K562 (cell line): ENCODE measurements around the gene RABEPK. TPM values are rescaled to one million over a fixed set of nuclear protein-coding genes. Genes with fewer than 3 reads are reported as not detected.

Source experiments
- ATAC-seq: fragments of 200-7000 bp; cut with Tn5 transposase; 3 replicates; pipeline ENCODE4 v1.9.1; 2020; ENCODE audit warnings: moderate library complexity
- BruUV-seq: library from RNA; stranded (reverse); fragments of 400-500 nt; replicated peaks from 2 replicates; lab custom pipeline; 2021; lab: Mats Ljungman, UMichigan
- CTCF ChIA-PET: fragments of 300-600 bp; formaldehyde crosslinking; extraction: SDS; loops from one replicate; lab custom pipeline; 2021; ENCODE audit warnings: low intra/inter-chr PET ratio; lab: Yijun Ruan, JAX
- POLR2A ChIA-PET: fragments of 300-600, 350-650 bp; sonication (Branson Sonifier 250); formaldehyde crosslinking; extraction: SDS; loops from one replicate; lab custom pipeline; 2021; ENCODE audit warnings: antibody characterized with exemption, inconsistent platforms; lab: Yijun Ruan, JAX
- DNase-seq, 4 experiments: peaks; one replicate each; pipeline versions ENCODE4 v3.0.0 to v3.0.0-alpha.2; 2011 to 2018; ENCODE audit warnings: low spot score in 3 of 4, mixed read lengths in 3 of 4; ENCODE audit errors: extremely low read depth in 1 of 4
- FAIRE-seq: peaks from 2 replicates; lab custom pipeline; 2011; peaks lifted over from hg19 to GRCh38; lab: Jason Lieb, UNC
- H2AFZ ChIP-seq: 2 replicates; pipeline ENCODE4 v1.6.0; 2011; ENCODE audit warnings: low read depth, low read length, control low read depth, inconsistent platforms
- H3K27ac ChIP-seq: fragments of 200-600 bp; 3 replicates; pipeline ENCODE4 v1.8.0; 2011; ENCODE audit warnings: low read depth, mild to moderate bottlenecking, control low read depth, inconsistent platforms, low read length, moderate library complexity, mixed read lengths; ENCODE audit errors: extremely low read depth
- H3K27me3 ChIP-seq, 2 experiments: fragments of 300-600 bp in 1 of 2; 2 replicates in 1 of 2; 3 replicates in 1 of 2; pipeline versions ENCODE4 v1.6.0 to v1.8.0; 2011; ENCODE audit warnings: inconsistent platforms in 2 of 2, low read length in 2 of 2, mild to moderate bottlenecking in 1 of 2, mixed read lengths in 1 of 2, moderate library complexity in 1 of 2; ENCODE audit not compliant: control insufficient read depth in 2 of 2, insufficient read depth in 2 of 2
- H3K36me3 ChIP-seq: fragments of 300-600 bp; 3 replicates; pipeline ENCODE4 v1.8.0; 2011; ENCODE audit warnings: mild to moderate bottlenecking, low read length, inconsistent platforms; ENCODE audit not compliant: control insufficient read depth, insufficient read depth
- H3K4me1 ChIP-seq, 2 experiments: fragments of 200-600 bp in 1 of 2; replicated peaks in 1 of 2; 2 replicates in 1 of 2; 3 replicates in 1 of 2; pipeline versions ENCODE4 v1.5.1 to v1.8.0; 2011; ENCODE audit warnings: inconsistent platforms in 2 of 2, low read length in 2 of 2, mild to moderate bottlenecking in 1 of 2, mixed read lengths in 1 of 2, moderate library complexity in 1 of 2; ENCODE audit not compliant: control insufficient read depth in 2 of 2, insufficient read depth in 2 of 2
- H3K4me2 ChIP-seq: 2 replicates; pipeline ENCODE4 v1.6.1; 2011; ENCODE audit warnings: low read length, control low read depth, inconsistent platforms, mixed read lengths; ENCODE audit not compliant: insufficient read depth
- H3K4me3 ChIP-seq: fragments of 200-600 bp; sonication (generic), shearing (Covaris generic); 2 replicates; pipeline ENCODE4 v1.5.1; 2016; ENCODE audit warnings: control low read depth, inconsistent platforms
- H3K79me2 ChIP-seq: fragments of 200-600 bp; 3 replicates; pipeline ENCODE4 v1.8.0; 2011; ENCODE audit warnings: low read length, inconsistent platforms; ENCODE audit not compliant: control insufficient read depth, insufficient read depth
- H3K9ac ChIP-seq, 2 experiments: 2 replicates each; pipeline versions ENCODE4 v1.6.0 to v1.6.1; 2011; ENCODE audit warnings: low read depth in 2 of 2, low read length in 2 of 2, control low read depth in 1 of 2, inconsistent platforms in 1 of 2, mild to moderate bottlenecking in 1 of 2, mixed read lengths in 1 of 2; ENCODE audit not compliant: insufficient read depth in 1 of 2
- H3K9me1 ChIP-seq: one replicate; pipeline ENCODE4 v1.6.0; 2011; ENCODE audit warnings: inconsistent platforms, mild to moderate bottlenecking, low read length, moderate library complexity; ENCODE audit not compliant: control insufficient read depth, insufficient read depth
- H3K9me3 ChIP-seq: replicated peaks from 2 replicates; pipeline ENCODE4 v1.5.1; 2011; ENCODE audit warnings: low read depth, low read length, inconsistent platforms; ENCODE audit not compliant: control insufficient read depth, insufficient read depth
- H4K20me1 ChIP-seq: replicated peaks from 2 replicates; pipeline ENCODE4 v1.6.1; 2011; ENCODE audit warnings: low read length, inconsistent platforms, mixed read lengths; ENCODE audit not compliant: control insufficient read depth, insufficient read depth
- CCNT2 ChIP-seq: IDR thresholded peaks from 2 replicates; pipeline ENCODE4 v1.6.1; 2011; ENCODE audit warnings: borderline replicate concordance, low read depth, mild to moderate bottlenecking, moderate library complexity, mixed read lengths, low read length; ENCODE audit not compliant: insufficient read length; ENCODE audit errors: extremely low read depth
- FOXA1 ChIP-seq: fragments of 450-650 bp; IDR thresholded peaks from 2 replicates; pipeline ENCODE4 v1.6.1; 2016; ENCODE audit warnings: mild to moderate bottlenecking, borderline replicate concordance
- KLF6 ChIP-seq: fragments of 250-450 bp; sonication (Bioruptor Pico); IDR thresholded peaks from 2 replicates; pipeline ENCODE4 v1.4.0; 2020; ENCODE audit warnings: mild to moderate bottlenecking, moderate library complexity, borderline replicate concordance
- NFRKB ChIP-seq: fragments of 450-650 bp; IDR thresholded peaks from 2 replicates; pipeline ENCODE4 v1.6.1; 2016; ENCODE audit warnings: low read depth
- SP1 ChIP-seq: sonication (generic); formaldehyde crosslinking; IDR thresholded peaks from 2 replicates; pipeline ENCODE4 v1.8.1; 2022; ENCODE audit warnings: mild to moderate bottlenecking, missing genetic modification reagents
- SRF ChIP-seq, 2 experiments: fragments of 250-450, 450-650 bp in 1 of 2; sonication (Bioruptor Pico) in 1 of 2; sonication (generic) in 1 of 2; formaldehyde crosslinking; IDR thresholded peaks; 2 replicates each; pipeline versions ENCODE4 v1.5.0 to v1.5.1; 2020 to 2022; ENCODE audit warnings: mild to moderate bottlenecking in 1 of 2, missing genetic modification reagents in 1 of 2
- TFAP4 ChIP-seq: sonication (generic); formaldehyde crosslinking; IDR thresholded peaks from 2 replicates; pipeline ENCODE4 v1.8.0; 2022; ENCODE audit warnings: missing genetic modification reagents, mild to moderate bottlenecking, moderate library complexity, borderline replicate concordance
- WGBS: fragments of 100-300 bp; shearing (Covaris generic); methylation state at CpG from one replicate; pipeline ENCODE4 v1.1.6; 2016; ENCODE audit warnings: low coverage, mixed read lengths; ENCODE audit not compliant: insufficient coverage; ENCODE audit errors: missing lambda C conversion rate; 5-methylcytosine and 5-hydroxymethylcytosine counted together
- in situ Hi-C: fragments of 300-500 bp; cut with MboI; formaldehyde crosslinking; loops from 4 replicates; pipeline ENCODE4 v1.15.0; 2018; ENCODE audit warnings: inconsistent platforms, mixed read lengths
- intact Hi-C: fragments of 100-400 bp; cut with micrococcal nuclease; formaldehyde crosslinking; loops from 2 replicates; pipeline ENCODE4 v1.14.2; 2022
- polyA plus RNA-seq, 8 experiments: library from polyadenylated mRNA; depleted of rRNA in 4 of 8; stranded (reverse) in 5 of 8; unstranded in 3 of 8; fragments of >200 nt; fragmentation: Nextera tagmentation in 2 of 8; fragmentation: Illumina TruSeq in 1 of 8; extraction: Ambion mirVana in 2 of 8; extraction: Trizol in 1 of 8; gene quantifications; 2 replicates each; pipeline versions ENCODE4 v1.2.1 to v1.2.3, GENCODE V29; 2011 to 2014; ENCODE audit warnings: inconsistent platforms in 1 of 8, missing spikeins in 1 of 8
- total RNA-seq, 7 experiments: library from RNA; depleted of rRNA in 6 of 7; stranded (reverse); fragments of >200 nt in 6 of 7; fragmentation: Illumina TruSeq in 2 of 7; extraction: Trizol in 2 of 7; gene quantifications; 2 replicates each; pipeline versions ENCODE4 v1.2.1 to v1.2.3, GENCODE V29; 2011 to 2021; ENCODE audit warnings: low replicate concordance in 1 of 7
- TF ChIP-seq, protein P1 (sequence below), 2 experiments: fragments of 150-350 bp in 1 of 2; IDR thresholded peaks; 2 replicates each; pipeline ENCODE4 v1.6.1; 2012 to 2016; ENCODE audit warnings: low read depth in 2 of 2, low read length in 2 of 2, mild to moderate bottlenecking in 1 of 2, moderate library complexity in 1 of 2
- TF ChIP-seq, protein P2 (sequence below), 2 experiments: fragments of 450-650 bp in 1 of 2; IDR thresholded peaks; 2 replicates each; pipeline ENCODE4 v1.6.1; 2011 to 2017; ENCODE audit warnings: low read depth in 2 of 2, antibody characterized with exemption in 1 of 2, borderline replicate concordance in 1 of 2, low read length in 1 of 2, mild to moderate bottlenecking in 1 of 2, mixed read lengths in 1 of 2; ENCODE audit not compliant: control insufficient read depth in 1 of 2

Gene RABEPK
- total and polyA plus RNA-seq, 9 of the 15 experiments (the other 6 are each of a cell fraction or from before 2014, with no cell fraction given): 38.3 to 113 (median 52.8) TPM

- WGBS: under 1% methylated on average over 53 of the region's 82 CpGs
- ChIA-PET POLR2A (interaction anchor here (0.6 to 1.4 kb wide), 6 partner anchors 10 to 495 kb away, joined by 3 to 15 read pairs (median 4); partner anchors contain the start of gene RABEPK), CTCF (no interaction called here)
- Histone ChIP-seq H3K36me3 (peaks cover 8% of the 10 kb centered on the region; the same call in 2 of the 3 replicates), H3K79me2 (peaks cover 58% of the 10 kb centered on the region), H2AFZ (peak within 1 kb of the TSS; percentile 98), H4K20me1 (0 out of 2 replicates have a peak, but pooled peaks cover 4% of the 10 kb centered on the region), H3K9ac (peak within 1 kb of the TSS; percentile 93 to 99), H3K27me3 (no peaks in the 10 kb centered on the region), H3K27ac (peak within 1 kb of the TSS; percentile 91), H3K4me2 (peak within 1 kb of the TSS; percentile 96), H3K4me3 (peak within 1 kb of the TSS; percentile 96), H3K9me1 (no peaks in the 10 kb centered on the region), H3K9me3 (no peaks in the 10 kb centered on the region), H3K4me1 (peaks cover 5 to 20% of the 10 kb centered on the region in 2 experiments; a peak in 4 of 5 replicates)
- peak; percentile 97 for ATAC-seq
- intact Hi-C loops: no loop called here
- DNase-seq: peak; percentile 95 to 98 (median 96)
- BruUV-seq: no TSS peak
- peak; percentile 77 for FAIRE-seq
- in situ Hi-C loops: no loop called here
- TF ChIP-seq CCNT2 (peak; percentile 79), TFAP4 (peak; percentile 83), FOXA1 (no peak), SP1 (CRISPR knock-in tag) (peak; percentile 78), SRF (CRISPR knock-in tag; IDR thresholded peaks at IDR 0.05) (peak in 1 of 2 experiments; percentile 61; a peak in 1 of 4 replicates), NFRKB (0 out of 2 replicates have a peak, but pooled peaks have one; percentile 47), KLF6 (CRISPR knock-in tag) (no peak)
- TF ChIP-seq, protein P1, sequence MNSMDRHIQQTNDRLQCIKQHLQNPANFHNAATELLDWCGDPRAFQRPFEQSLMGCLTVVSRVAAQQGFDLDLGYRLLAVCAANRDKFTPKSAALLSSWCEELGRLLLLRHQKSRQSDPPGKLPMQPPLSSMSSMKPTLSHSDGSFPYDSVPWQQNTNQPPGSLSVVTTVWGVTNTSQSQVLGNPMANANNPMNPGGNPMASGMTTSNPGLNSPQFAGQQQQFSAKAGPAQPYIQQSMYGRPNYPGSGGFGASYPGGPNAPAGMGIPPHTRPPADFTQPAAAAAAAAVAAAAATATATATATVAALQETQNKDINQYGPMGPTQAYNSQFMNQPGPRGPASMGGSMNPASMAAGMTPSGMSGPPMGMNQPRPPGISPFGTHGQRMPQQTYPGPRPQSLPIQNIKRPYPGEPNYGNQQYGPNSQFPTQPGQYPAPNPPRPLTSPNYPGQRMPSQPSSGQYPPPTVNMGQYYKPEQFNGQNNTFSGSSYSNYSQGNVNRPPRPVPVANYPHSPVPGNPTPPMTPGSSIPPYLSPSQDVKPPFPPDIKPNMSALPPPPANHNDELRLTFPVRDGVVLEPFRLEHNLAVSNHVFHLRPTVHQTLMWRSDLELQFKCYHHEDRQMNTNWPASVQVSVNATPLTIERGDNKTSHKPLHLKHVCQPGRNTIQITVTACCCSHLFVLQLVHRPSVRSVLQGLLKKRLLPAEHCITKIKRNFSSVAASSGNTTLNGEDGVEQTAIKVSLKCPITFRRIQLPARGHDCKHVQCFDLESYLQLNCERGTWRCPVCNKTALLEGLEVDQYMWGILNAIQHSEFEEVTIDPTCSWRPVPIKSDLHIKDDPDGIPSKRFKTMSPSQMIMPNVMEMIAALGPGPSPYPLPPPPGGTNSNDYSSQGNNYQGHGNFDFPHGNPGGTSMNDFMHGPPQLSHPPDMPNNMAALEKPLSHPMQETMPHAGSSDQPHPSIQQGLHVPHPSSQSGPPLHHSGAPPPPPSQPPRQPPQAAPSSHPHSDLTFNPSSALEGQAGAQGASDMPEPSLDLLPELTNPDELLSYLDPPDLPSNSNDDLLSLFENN (IDR thresholded peaks at IDR 0.05; ENCODE audit: low read depth in 2 of 2, low read length in 2 of 2): 0 out of 4 replicates have a peak, but pooled peaks of 1 of the 2 experiments have one; percentile 51
- TF ChIP-seq, protein P2, sequence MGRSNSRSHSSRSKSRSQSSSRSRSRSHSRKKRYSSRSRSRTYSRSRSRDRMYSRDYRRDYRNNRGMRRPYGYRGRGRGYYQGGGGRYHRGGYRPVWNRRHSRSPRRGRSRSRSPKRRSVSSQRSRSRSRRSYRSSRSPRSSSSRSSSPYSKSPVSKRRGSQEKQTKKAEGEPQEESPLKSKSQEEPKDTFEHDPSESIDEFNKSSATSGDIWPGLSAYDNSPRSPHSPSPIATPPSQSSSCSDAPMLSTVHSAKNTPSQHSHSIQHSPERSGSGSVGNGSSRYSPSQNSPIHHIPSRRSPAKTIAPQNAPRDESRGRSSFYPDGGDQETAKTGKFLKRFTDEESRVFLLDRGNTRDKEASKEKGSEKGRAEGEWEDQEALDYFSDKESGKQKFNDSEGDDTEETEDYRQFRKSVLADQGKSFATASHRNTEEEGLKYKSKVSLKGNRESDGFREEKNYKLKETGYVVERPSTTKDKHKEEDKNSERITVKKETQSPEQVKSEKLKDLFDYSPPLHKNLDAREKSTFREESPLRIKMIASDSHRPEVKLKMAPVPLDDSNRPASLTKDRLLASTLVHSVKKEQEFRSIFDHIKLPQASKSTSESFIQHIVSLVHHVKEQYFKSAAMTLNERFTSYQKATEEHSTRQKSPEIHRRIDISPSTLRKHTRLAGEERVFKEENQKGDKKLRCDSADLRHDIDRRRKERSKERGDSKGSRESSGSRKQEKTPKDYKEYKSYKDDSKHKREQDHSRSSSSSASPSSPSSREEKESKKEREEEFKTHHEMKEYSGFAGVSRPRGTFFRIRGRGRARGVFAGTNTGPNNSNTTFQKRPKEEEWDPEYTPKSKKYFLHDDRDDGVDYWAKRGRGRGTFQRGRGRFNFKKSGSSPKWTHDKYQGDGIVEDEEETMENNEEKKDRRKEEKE (IDR thresholded peaks at IDR 0.05; ENCODE audit: borderline replicate concordance in 1 of 2, control insufficient read depth in 1 of 2, low read depth in 2 of 2, low read length in 1 of 2): peak in 1 of 2 experiments; percentile 75; a peak in 1 of 4 replicates
Measured at GRCh38 chr9:125189361-125190289, 10.7 kb upstream of the RABEPK start, which contains the start of gene PPP6C. Gene PPP6C, minus strand, starts transcription at chr9:125189803. Its CDS starts 85 bp downstream, at chr9:125189718.
